Right renal pelvis (tissue), 4 donors: ENCODE results near the gene LDLRAP1. TPM values are rescaled to one million over a fixed set of nuclear protein-coding genes. Genes with fewer than 3 reads are reported as not detected.

Experiments
- polyA plus RNA-seq, 4 donors: library from polyadenylated mRNA; unstranded; fragments of 120-200 nt; gene quantifications; one replicate each; pipeline ENCODE4 v1.2.1, GENCODE V29; 2013; ENCODE audit not compliant: insufficient read length in 4 of 4

LDLRAP1 gene
- polyA plus RNA-seq, 4 donors = 13.2 to 14.7 (median 14.0) TPM

Other genes starting within 250 kb of the LDLRAP1 start
- gene TMEM50A, start 205.3 kb upstream of the LDLRAP1 start, polyA plus RNA-seq = 100 to 1,000 TPM; 126 to 139 (median 137) TPM
- 1 to 10 TPM in 3 of 4 donors, under 1 TPM in 1; 0.90 to 1.3 (median 1.2) TPM for gene RHCE, start 122.8 kb upstream of the LDLRAP1 start, polyA plus RNA-seq
- gene MACO1, start 112.7 kb upstream of the LDLRAP1 start, polyA plus RNA-seq = 10 to 100 TPM; 23.2 to 33.3 (median 30.4) TPM
- gene MAN1C1, start 73.2 kb downstream of the LDLRAP1 start, polyA plus RNA-seq = 10 to 100 TPM; 16.2 to 18.7 (median 17.5) TPM